Measurements from ENCODE around the gene AGRP. TPM values are rescaled to one million over a fixed set of nuclear protein-coding genes. Genes with fewer than 3 reads are reported as not detected.

Gene AGRP
- total RNA-seq, 2 experiments from 2014 or later: not detected

- ChIA-PET POLR2A (no interaction called here), CTCF (interaction anchor here (1.1 to 1.9 kb wide), 3 partner anchors 13 to 34 kb away, joined by 3 to 6 read pairs (median 5); no protein-coding TSS in a partner anchor)
- ATAC-seq (no peak), DNase-seq (no peak)
- no peaks in the 10 kb centered on the region for H3K9me3 Mint-ChIP-seq (ENCODE audit: insufficient read depth)
- no peak overlapping the region for H3K27ac Mint-ChIP-seq
- peaks cover 4% of the 10 kb centered on the region for H3K36me3 Mint-ChIP-seq (ENCODE audit: low read depth)
- H3K4me1 Mint-ChIP-seq (ENCODE audit: low read depth): peaks cover 21% of the 10 kb centered on the region
- H3K4me3 Mint-ChIP-seq: no peak overlapping the region
- H3K27me3 Mint-ChIP-seq (ENCODE audit: low read depth): no peaks in the 10 kb centered on the region
These were observed 22.4 kb downstream of the AGRP start for GRCh38 chr16:67460961-67461360.

- no peak overlapping the region for H3K27ac Mint-ChIP-seq
- ChIA-PET POLR2A (no interaction called here), CTCF (interaction anchor here (1.6 kb wide), 1 partner anchor 33 kb away, joined by 5 read pairs; no protein-coding TSS in a partner anchor)
These were observed 23.2 kb downstream of the AGRP start for GRCh38 chr16:67460168-67460567.

GRCh38 chr16:67459861-67460150 is 23.5 kb downstream of the AGRP start:
- H3K27ac Mint-ChIP-seq: no peak overlapping the region
- peaks cover 4% of the 10 kb centered on the region for H3K36me3 Mint-ChIP-seq (ENCODE audit: low read depth)
- no peaks in the 10 kb centered on the region for H3K27me3 Mint-ChIP-seq (ENCODE audit: low read depth)
- no peaks in the 10 kb centered on the region for H3K9me3 Mint-ChIP-seq (ENCODE audit: insufficient read depth)
- ChIA-PET CTCF (interaction anchor here (1.6 kb wide), 1 partner anchor 32 kb away, joined by 5 read pairs; no protein-coding TSS in a partner anchor), POLR2A (no interaction called here)
- ATAC-seq (no peak), DNase-seq (no peak)
- peaks cover 20% of the 10 kb centered on the region for H3K4me1 Mint-ChIP-seq (ENCODE audit: low read depth)
- no peak overlapping the region for H3K4me3 Mint-ChIP-seq

More at GRCh38 chr16:67460168-67460567, 23.2 kb downstream of the AGRP start:
- no peaks in the 10 kb centered on the region for H3K9me3 Mint-ChIP-seq (ENCODE audit: insufficient read depth)
- no peaks in the 10 kb centered on the region for H3K27me3 Mint-ChIP-seq (ENCODE audit: low read depth)
- ATAC-seq: no peak
- peaks cover 4% of the 10 kb centered on the region for H3K36me3 Mint-ChIP-seq (ENCODE audit: low read depth)
- DNase-seq: no peak
- no peak overlapping the region for H3K4me3 Mint-ChIP-seq
- peaks cover 20% of the 10 kb centered on the region for H3K4me1 Mint-ChIP-seq (ENCODE audit: low read depth)

- no peak overlapping the region for H3K4me3 Mint-ChIP-seq
- H3K27me3 Mint-ChIP-seq (ENCODE audit: low read depth): no peaks in the 10 kb centered on the region
- DNase-seq (no peak), ATAC-seq (no peak)
- H3K36me3 Mint-ChIP-seq (ENCODE audit: low read depth): peaks cover 4% of the 10 kb centered on the region
- H3K27ac Mint-ChIP-seq: no peak overlapping the region
- ChIA-PET POLR2A (no interaction called here), CTCF (interaction anchor here (1.2 to 1.6 kb wide), 2 partner anchors 13 to 32 kb away, joined by 3 to 5 read pairs; no protein-coding TSS in a partner anchor)
- H3K4me1 Mint-ChIP-seq (ENCODE audit: low read depth): peaks cover 23% of the 10 kb centered on the region
- no peaks in the 10 kb centered on the region for H3K9me3 Mint-ChIP-seq (ENCODE audit: insufficient read depth)
These were observed 24.1 kb downstream of the AGRP start for GRCh38 chr16:67459066-67459860.

- H3K27ac Mint-ChIP-seq: no peak overlapping the region
- DNase-seq (no peak), ATAC-seq (no peak)
- no peaks in the 10 kb centered on the region for H3K27me3 Mint-ChIP-seq (ENCODE audit: low read depth)
- ChIA-PET CTCF (interaction anchor here (1.2 kb wide), 1 partner anchor 12 kb away, joined by 3 read pairs; no protein-coding TSS in a partner anchor), POLR2A (no interaction called here)
- no peak overlapping the region for H3K4me3 Mint-ChIP-seq
- no peaks in the 10 kb centered on the region for H3K9me3 Mint-ChIP-seq (ENCODE audit: insufficient read depth)
- H3K4me1 Mint-ChIP-seq (ENCODE audit: low read depth): peaks cover 23% of the 10 kb centered on the region
- H3K36me3 Mint-ChIP-seq (ENCODE audit: low read depth): peaks cover 4% of the 10 kb centered on the region
These were observed 25.2 kb downstream of the AGRP start for GRCh38 chr16:67458121-67458641.

GRCh38 chr16:67457611-67458010 is 25.7 kb downstream of the AGRP start:
- Mint-ChIP-seq H3K9me3 (ENCODE audit: insufficient read depth) (no peaks in the 10 kb centered on the region), H3K36me3 (ENCODE audit: low read depth) (peaks cover 4% of the 10 kb centered on the region), H3K27me3 (ENCODE audit: low read depth) (no peaks in the 10 kb centered on the region), H3K27ac (no peak overlapping the region), H3K4me3 (no peak overlapping the region), H3K4me1 (ENCODE audit: low read depth) (peaks cover 23% of the 10 kb centered on the region)
- POLR2A ChIA-PET: no interaction called here
- ATAC-seq (no peak), DNase-seq (no peak)
- CTCF ChIA-PET: interaction anchor here (1.2 kb wide), 1 partner anchor 11 kb away, joined by 3 read pairs; no protein-coding TSS in a partner anchor

GRCh38 chr16:67456391-67457081 is 26.8 kb downstream of the AGRP start:
- POLR2A ChIA-PET: interaction anchor here (0.6 to 0.9 kb wide), 3 partner anchors 9 to 44 kb away, joined by 3 to 5 read pairs (median 3); no protein-coding TSS in a partner anchor
- DNase-seq (no peak), ATAC-seq (no peak)
- CTCF ChIA-PET: interaction anchor here (1.2 to 2.6 kb wide), 7 partner anchors 9 to 209 kb away, joined by 3 to 14 read pairs (median 5); partner anchors contain the start of gene ATP6V0D1
- Mint-ChIP-seq H3K9me3 (ENCODE audit: insufficient read depth) (no peaks in the 10 kb centered on the region), H3K27ac (no peak overlapping the region), H3K4me1 (ENCODE audit: low read depth) (peaks cover 23% of the 10 kb centered on the region), H3K4me3 (no peak overlapping the region), H3K36me3 (ENCODE audit: low read depth) (peaks cover 3% of the 10 kb centered on the region), H3K27me3 (ENCODE audit: low read depth) (no peaks in the 10 kb centered on the region)

GRCh38 chr16:67454852-67455251 is 28.5 kb downstream of the AGRP start:
- H3K4me3 Mint-ChIP-seq: no peak overlapping the region
- H3K36me3 Mint-ChIP-seq (ENCODE audit: low read depth): no peaks in the 10 kb centered on the region
- no peak overlapping the region for H3K27ac Mint-ChIP-seq
- peaks cover 23% of the 10 kb centered on the region for H3K4me1 Mint-ChIP-seq (ENCODE audit: low read depth)
- POLR2A ChIA-PET: no interaction called here
- ATAC-seq (no peak), DNase-seq (no peak)
- H3K9me3 Mint-ChIP-seq (ENCODE audit: insufficient read depth): no peaks in the 10 kb centered on the region
- CTCF ChIA-PET: interaction anchor here (0.7 to 2.6 kb wide), 3 partner anchors 11 to 128 kb away, joined by 3 to 14 read pairs (median 5); partner anchors contain the start of genes KCTD19 and LRRC36
- H3K27me3 Mint-ChIP-seq (ENCODE audit: low read depth): no peaks in the 10 kb centered on the region

GRCh38 chr16:67454104-67454503 is 29.2 kb downstream of the AGRP start:
- CTCF ChIA-PET: interaction anchor here (1.7 to 2.5 kb wide), 2 partner anchors 26 to 27 kb away, joined by 6 to 10 read pairs; partner anchors contain the start of gene ATP6V0D1
- Mint-ChIP-seq H3K9me3 (ENCODE audit: insufficient read depth) (no peaks in the 10 kb centered on the region), H3K4me1 (ENCODE audit: low read depth) (peaks cover 23% of the 10 kb centered on the region), H3K4me3 (no peak overlapping the region), H3K27me3 (ENCODE audit: low read depth) (no peaks in the 10 kb centered on the region), H3K36me3 (ENCODE audit: low read depth) (peaks cover 2% of the 10 kb centered on the region), H3K27ac (no peak overlapping the region)
- POLR2A ChIA-PET: no interaction called here
- DNase-seq (no peak), ATAC-seq (no peak)

- peaks cover 26% of the 10 kb centered on the region for H3K4me1 Mint-ChIP-seq (ENCODE audit: low read depth)
- POLR2A ChIA-PET: no interaction called here
- H3K9me3 Mint-ChIP-seq (ENCODE audit: insufficient read depth): no peaks in the 10 kb centered on the region
- peaks cover 2% of the 10 kb centered on the region for H3K36me3 Mint-ChIP-seq (ENCODE audit: low read depth)
- no peak for DNase-seq
- H3K27me3 Mint-ChIP-seq (ENCODE audit: low read depth): no peaks in the 10 kb centered on the region
- no peak overlapping the region for H3K27ac Mint-ChIP-seq
- no peak for ATAC-seq
- no peak overlapping the region for H3K4me3 Mint-ChIP-seq
- CTCF ChIA-PET: interaction anchor here (1.2 to 2.5 kb wide), 5 partner anchors 14 to 70 kb away, joined by 3 to 10 read pairs (median 6); no protein-coding TSS in a partner anchor
These were observed 31.5 kb downstream of the AGRP start for GRCh38 chr16:67451704-67452435.

GRCh38 chr16:67451061-67451703 is 32.2 kb downstream of the AGRP start:
- no peak for DNase-seq
- H3K9me3 Mint-ChIP-seq (ENCODE audit: insufficient read depth): no peaks in the 10 kb centered on the region
- POLR2A ChIA-PET: no interaction called here
- H3K36me3 Mint-ChIP-seq (ENCODE audit: low read depth): peaks cover 2% of the 10 kb centered on the region
- H3K4me1 Mint-ChIP-seq (ENCODE audit: low read depth): peaks cover 22% of the 10 kb centered on the region
- ATAC-seq: no peak
- CTCF ChIA-PET: interaction anchor here (1.1 to 1.5 kb wide), 2 partner anchors 23 to 70 kb away, joined by 3 to 8 read pairs; no protein-coding TSS in a partner anchor
- no peaks in the 10 kb centered on the region for H3K27me3 Mint-ChIP-seq (ENCODE audit: low read depth)
- H3K4me3 Mint-ChIP-seq: no peak overlapping the region
- no peak overlapping the region for H3K27ac Mint-ChIP-seq

All from activated CD8-positive, alpha-beta T cell treated with anti-CD3 and anti-CD28 coated beads, Interleukin-2, amount 10 ng/mL, durations not matched to agents 7 days and 5 days (primary cell).